HG03159 (cell line): ENCODE data around the gene CYP11A1.

Experiments
- ATAC-seq: cut with Tn5 transposase; IDR thresholded peaks from one replicate; pipeline ENCODE4 v1.9.1; 2021; ENCODE audit warnings: mild to moderate bottlenecking, moderate library complexity; ENCODE audit not compliant: unreplicated experiment

The CYP11A1 gene

GRCh38 chr15:74328331-74329056, 39.0 kb downstream of the CYP11A1 start:
- no peak for ATAC-seq

- ATAC-seq = no peak
Observed at GRCh38 chr15:74327756-74328155, 39.7 kb downstream of the CYP11A1 start.

- no peak for ATAC-seq
Observed at GRCh38 chr15:74326746-74327145, 40.7 kb downstream of the CYP11A1 start.

- no peak for ATAC-seq
Observed at GRCh38 chr15:74324714-74325113, 42.7 kb downstream of the CYP11A1 start.

- no peak for ATAC-seq
Observed at GRCh38 chr15:74322558-74323180, 44.8 kb downstream of the CYP11A1 start.

DNA sequence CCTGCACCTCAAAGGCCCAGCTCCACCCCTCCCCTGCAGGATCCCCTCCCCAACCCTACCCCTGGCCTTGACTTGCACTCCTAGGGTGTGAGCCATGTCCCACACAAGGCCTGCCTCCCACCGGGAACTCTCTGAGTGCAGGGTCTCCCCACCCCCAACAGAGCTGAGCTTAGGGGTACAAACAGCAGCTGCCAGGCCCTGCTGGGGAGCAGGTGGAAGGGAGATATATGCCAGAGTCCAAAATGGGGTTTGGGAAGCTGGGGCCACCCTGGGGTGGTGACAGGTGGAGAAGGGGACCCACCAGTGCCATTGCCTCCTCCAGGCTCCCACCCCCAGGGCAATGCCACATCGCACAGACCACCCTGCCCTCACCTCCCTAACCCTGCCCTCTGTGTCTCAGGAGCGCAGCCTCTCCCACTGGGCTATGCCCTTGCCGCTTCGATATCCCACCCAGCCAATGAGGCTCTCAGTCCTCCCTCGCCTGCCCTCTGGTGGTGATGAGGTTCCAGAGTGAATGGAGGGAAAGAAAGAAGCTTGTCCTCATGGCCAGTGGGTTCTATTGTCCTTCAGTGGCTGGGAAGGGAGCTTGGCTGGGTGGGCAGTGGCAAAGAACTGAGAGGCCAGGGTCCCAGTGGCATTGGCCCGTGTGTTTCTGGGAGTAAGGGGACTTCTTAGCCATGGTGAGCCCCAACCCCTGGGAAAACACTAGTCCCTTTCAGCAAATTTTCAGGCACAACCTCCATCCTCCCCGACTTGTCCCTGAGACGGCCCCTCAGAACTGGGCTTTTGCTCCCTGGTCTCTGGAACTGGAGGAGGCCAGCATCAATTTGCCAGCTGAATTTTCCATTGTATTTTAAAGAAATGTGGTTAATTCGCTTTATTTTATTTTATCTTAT, 46.8 kb downstream of the CYP11A1 start:
- ATAC-seq = no peak

GRCh38 chr15:74319596-74320351, 47.7 kb downstream of the CYP11A1 start:
- no peak for ATAC-seq

- ATAC-seq = no peak
Observed at GRCh38 chr15:74319138-74319460, 48.3 kb downstream of the CYP11A1 start.

- ATAC-seq = no peak
Observed at GRCh38 chr15:74318376-74319137, 48.9 kb downstream of the CYP11A1 start.

GRCh38 chr15:74317820-74318375, 49.5 kb downstream of the CYP11A1 start:
- no peak for ATAC-seq

- ATAC-seq = no peak
Observed at GRCh38 chr15:74316141-74316540, 51.3 kb downstream of the CYP11A1 start.

DNA sequence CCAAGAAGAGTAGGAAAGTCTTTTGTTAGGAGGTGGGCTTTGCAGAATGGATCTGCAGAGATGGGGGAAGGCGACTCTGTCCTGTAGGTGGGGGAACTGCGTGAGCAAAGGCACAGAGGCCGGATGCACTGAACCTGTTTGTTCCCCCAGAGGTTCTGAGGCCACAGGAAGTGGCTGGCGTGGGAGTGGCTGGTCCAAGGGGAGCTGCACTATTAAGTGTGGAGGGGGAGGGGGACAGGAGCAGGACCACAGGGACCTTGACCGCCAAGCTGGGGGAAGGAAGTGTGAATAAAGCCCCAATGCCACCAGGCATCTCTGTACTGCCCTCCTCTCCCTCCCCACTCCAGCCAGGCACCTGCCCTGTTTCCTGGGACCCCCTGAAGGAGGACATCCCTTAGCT, 51.8 kb downstream of the CYP11A1 start:
- no peak for ATAC-seq

DNA sequence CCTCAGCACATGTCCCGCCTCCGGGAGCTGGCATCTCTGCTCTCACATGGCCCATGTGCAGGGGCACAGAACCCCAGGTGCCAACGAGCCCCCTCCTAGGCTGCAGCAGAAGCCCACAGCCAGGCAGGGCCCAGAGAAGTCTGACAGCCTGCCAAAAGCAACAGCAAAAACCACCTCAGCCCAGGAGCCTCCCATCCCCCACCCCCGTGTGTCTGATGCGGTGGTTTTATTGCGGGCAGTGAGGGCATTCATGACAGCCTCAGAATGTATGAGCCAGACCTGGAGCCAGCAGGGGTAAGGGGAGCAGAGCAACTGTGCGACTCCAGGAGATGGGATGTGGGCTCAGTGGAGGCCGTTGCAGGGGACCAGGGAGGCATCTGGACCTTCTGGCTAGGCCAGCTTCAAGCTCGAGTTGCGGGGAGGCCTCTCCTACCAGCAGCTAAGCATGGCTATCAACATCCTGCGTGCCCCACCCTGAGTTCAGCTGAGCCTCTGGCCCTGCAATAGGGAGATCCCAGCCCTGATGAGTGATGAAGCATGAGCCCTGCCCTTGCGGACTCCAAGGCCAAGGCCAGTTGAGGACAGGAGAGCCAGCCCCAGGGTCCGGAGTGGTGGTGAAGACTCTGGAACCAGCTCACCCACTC, 52.5 kb downstream of the CYP11A1 start:
- no peak for ATAC-seq

DNA sequence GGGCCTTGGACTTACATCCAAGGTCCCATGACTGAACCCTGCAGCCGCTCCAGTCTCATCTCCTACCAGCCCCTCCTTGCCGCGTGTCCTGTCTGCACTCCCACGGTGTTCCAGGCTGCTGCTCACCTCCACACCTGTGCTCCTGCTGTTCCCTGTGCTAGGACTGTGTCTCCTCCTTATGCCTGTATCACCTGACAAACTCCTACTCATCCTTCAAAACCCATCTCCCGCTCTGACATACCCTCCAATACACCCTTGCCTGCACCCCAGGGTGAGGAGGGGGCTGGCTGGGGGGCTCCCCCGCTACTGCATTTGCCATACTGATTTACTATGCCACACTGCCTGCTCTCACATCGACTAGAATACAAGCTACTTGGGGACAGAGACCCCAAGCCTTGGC, 53.6 kb downstream of the CYP11A1 start:
- no peak for ATAC-seq

GRCh38 chr15:74312445-74313007, 54.9 kb downstream of the CYP11A1 start:
- ATAC-seq = no peak

DNA sequence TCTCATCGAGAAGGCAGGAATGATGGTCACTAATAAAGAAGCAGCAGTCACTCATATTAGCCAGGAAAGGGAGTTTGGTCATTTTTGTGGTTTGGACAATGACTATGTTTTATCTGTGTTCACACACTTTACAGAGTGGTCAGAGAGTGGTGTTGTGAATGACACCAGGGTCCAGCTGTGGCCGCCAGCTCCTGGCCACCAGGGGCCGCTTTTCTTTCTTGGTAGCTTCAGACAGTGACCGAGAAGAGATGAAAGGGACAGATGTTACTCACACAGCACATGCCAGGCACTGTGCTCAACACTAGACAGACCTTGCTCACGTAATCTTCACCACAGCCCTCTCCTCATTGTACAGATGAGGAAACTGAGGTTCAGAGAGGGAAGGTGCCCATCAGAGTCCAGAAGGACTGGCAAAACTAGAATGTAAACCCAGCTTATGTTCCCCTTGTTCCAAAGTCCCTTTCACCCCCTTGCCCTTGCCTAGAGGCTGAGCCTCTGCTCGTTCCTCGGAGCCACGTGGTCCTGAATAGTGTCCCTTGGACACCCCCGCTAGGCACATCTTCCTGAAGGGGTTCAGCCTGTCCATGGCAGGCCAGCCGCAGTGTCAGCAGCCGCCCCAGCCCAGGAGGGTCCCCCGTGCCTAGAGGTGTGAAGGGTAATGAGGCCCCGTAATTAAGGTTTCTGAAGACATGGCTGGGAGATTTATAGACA, 55.6 kb downstream of the CYP11A1 start:
- ATAC-seq = no peak

DNA sequence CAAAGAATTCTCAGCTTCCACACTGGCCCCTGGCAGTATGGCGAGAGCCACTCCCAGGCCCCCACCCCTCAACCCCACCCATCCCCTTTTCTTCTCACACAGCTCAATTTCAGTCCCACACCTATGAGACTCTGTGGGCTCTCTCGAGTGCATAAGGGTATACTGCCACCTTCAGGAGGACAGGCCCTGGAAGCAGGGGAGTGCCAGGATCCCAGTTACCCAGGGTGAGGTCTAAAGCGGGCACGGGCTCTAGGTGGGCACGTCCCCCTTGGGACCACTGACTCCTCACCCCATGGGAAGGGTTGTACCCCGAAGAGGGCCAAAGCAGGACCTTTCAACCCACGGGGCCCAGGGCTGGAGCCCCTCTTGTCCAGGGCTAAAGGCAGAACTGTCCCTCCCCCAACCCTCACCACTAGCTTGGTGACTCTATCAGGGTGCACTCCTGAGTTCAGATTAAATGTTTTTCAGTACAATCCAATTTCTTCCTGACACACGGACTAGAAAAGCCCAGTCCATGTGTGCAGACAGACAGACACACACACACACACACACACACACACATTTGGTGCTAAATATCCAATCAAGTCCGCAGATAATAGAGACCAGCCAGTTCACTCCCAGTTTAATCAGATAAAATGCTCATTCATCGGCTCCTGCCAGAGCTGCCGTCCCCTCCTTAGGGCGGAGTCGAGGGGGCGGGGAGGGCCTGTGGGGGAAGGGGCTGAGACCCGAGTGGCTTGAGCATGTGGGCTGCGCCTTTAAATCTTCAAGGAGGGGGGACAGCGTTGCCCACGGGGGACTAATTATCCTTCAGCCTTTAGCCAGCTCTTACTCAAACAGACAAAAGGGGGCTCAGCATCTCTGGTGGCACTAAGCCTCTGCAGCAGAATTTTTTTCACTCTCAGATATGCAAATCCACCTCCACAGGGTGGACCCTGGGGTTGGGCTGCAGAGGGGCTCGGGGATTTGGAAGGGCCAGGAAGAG, 59.3 kb downstream of the CYP11A1 start:
- ATAC-seq = no peak
